Hepatocyte (in vitro differentiated cells): Measurements from ENCODE around the gene SARDH. TPM values are rescaled to one million over a fixed set of nuclear protein-coding genes. Genes with fewer than 3 reads are reported as not detected.

ENCODE experiments used
- DNase-seq: peaks from one replicate; pipeline ENCODE4 v3.0.0-alpha.2; 2016; ENCODE audit warnings: low spot score
- H2AFZ ChIP-seq: fragments of 200-600 bp; sonication (generic); 2 replicates; pipeline ENCODE4 v1.6.0; 2016; ENCODE audit warnings: antibody characterized with exemption, mild to moderate bottlenecking
- H3K27ac ChIP-seq: fragments of 200-600 bp; sonication (generic); 2 replicates; pipeline ENCODE4 v1.5.1; 2016; ENCODE audit warnings: mild to moderate bottlenecking
- H3K27me3 ChIP-seq: fragments of 200-600 bp; sonication (generic); 2 replicates; pipeline ENCODE4 v1.6.1; 2016
- H3K36me3 ChIP-seq: fragments of 200-600 bp; sonication (generic); replicated peaks from 2 replicates; pipeline ENCODE4 v1.5.1; 2016; ENCODE audit warnings: low read depth; ENCODE audit not compliant: insufficient read depth
- H3K4me1 ChIP-seq: fragments of 200-600 bp; sonication (generic); 2 replicates; pipeline ENCODE4 v1.5.1; 2016; ENCODE audit warnings: mild to moderate bottlenecking, moderate library complexity; ENCODE audit not compliant: insufficient read depth
- H3K4me2 ChIP-seq: fragments of 200-600 bp; sonication (generic); 2 replicates; pipeline ENCODE4 v1.6.0; 2016
- H3K4me3 ChIP-seq: fragments of 200-600 bp; sonication (generic); 2 replicates; pipeline ENCODE4 v1.5.1; 2016; ENCODE audit warnings: mild to moderate bottlenecking
- H3K79me2 ChIP-seq: fragments of 200-600 bp; sonication (generic); 2 replicates; pipeline ENCODE4 v1.6.0; 2017; ENCODE audit warnings: mild to moderate bottlenecking
- H3K9me2 ChIP-seq: fragments of 200-600 bp; sonication (generic); replicated peaks from 2 replicates; pipeline ENCODE4 v1.6.0; 2017; ENCODE audit warnings: mild to moderate bottlenecking; ENCODE audit not compliant: insufficient read depth
- H3K9me3 ChIP-seq: fragments of 200-600 bp; sonication (generic); 2 replicates; pipeline ENCODE4 v1.5.1; 2016; ENCODE audit warnings: low read depth, mild to moderate bottlenecking
- H4K20me1 ChIP-seq: fragments of 200-600 bp; sonication (generic); 2 replicates; pipeline ENCODE4 v1.6.0; 2016; ENCODE audit warnings: mild to moderate bottlenecking; ENCODE audit not compliant: insufficient read depth, poor library complexity, severe bottlenecking
- EZH2 ChIP-seq: fragments of 200-600 bp; sonication (generic); IDR thresholded peaks from 2 replicates; pipeline ENCODE4 v1.6.1; 2016; ENCODE audit warnings: antibody characterized with exemption, mild to moderate bottlenecking, borderline replicate concordance
- EZH2phosphoT487 ChIP-seq: fragments of 200-600 bp; sonication (generic); IDR thresholded peaks from one replicate; pipeline ENCODE4 v1.6.1; 2018; ENCODE audit warnings: antibody characterized with exemption, mild to moderate bottlenecking, low read depth, moderate library complexity; ENCODE audit not compliant: unreplicated experiment, severe bottlenecking
- WGBS: methylation state at CpG from one replicate; pipeline ENCODE4 v1.1.6; 2016; ENCODE audit warnings: low lambda C conversion rate; ENCODE audit errors: missing lambda C conversion rate; 5-methylcytosine and 5-hydroxymethylcytosine counted together
- polyA plus RNA-seq: library from polyadenylated mRNA; unstranded; fragments of >200 nt; fragmentation: Nextera tagmentation; extraction: Ambion mirVana; gene quantifications from 2 replicates; pipeline ENCODE4 v1.2.1, GENCODE V29; 2016
- total RNA-seq: library from RNA; depleted of rRNA; stranded (reverse); fragments of >200 nt; gene quantifications from 2 replicates; pipeline ENCODE4 v1.2.3, GENCODE V29; 2014
- TF ChIP-seq, protein P1 (sequence below): fragments of 200-600 bp; sonication (generic); IDR thresholded peaks from 2 replicates; pipeline ENCODE4 v1.5.1; 2016; ENCODE audit warnings: antibody characterized with exemption, mild to moderate bottlenecking; ENCODE audit not compliant: poor library complexity

SARDH gene
- total and polyA plus RNA-seq, 2 experiments from 2014 or later, result 7.5 to 9.8 TPM

- DNase-seq, result no peak
These were observed 20.8 kb downstream of the SARDH start for GRCh38 chr9:133717113-133718031.

GRCh38 chr9:133716564-133717112 is 21.5 kb downstream of the SARDH start:
- 82% methylated on average over 8 of the region's 8 CpGs for WGBS
- Histone ChIP-seq H3K27ac (no peak overlapping the region), H3K9me2 (no peaks in the 10 kb centered on the region), H4K20me1 (no peaks in the 10 kb centered on the region), H3K36me3 (no peaks in the 10 kb centered on the region), H3K4me3 (no peak overlapping the region), H2AFZ (no peak overlapping the region), H3K4me2 (no peak overlapping the region), H3K79me2 (no peaks in the 10 kb centered on the region), H3K4me1 (peaks cover 37% of the 10 kb centered on the region), H3K9me3 (no peaks in the 10 kb centered on the region), H3K27me3 (no peaks in the 10 kb centered on the region)
- DNase-seq, result no peak
- TF ChIP-seq, protein P1, sequence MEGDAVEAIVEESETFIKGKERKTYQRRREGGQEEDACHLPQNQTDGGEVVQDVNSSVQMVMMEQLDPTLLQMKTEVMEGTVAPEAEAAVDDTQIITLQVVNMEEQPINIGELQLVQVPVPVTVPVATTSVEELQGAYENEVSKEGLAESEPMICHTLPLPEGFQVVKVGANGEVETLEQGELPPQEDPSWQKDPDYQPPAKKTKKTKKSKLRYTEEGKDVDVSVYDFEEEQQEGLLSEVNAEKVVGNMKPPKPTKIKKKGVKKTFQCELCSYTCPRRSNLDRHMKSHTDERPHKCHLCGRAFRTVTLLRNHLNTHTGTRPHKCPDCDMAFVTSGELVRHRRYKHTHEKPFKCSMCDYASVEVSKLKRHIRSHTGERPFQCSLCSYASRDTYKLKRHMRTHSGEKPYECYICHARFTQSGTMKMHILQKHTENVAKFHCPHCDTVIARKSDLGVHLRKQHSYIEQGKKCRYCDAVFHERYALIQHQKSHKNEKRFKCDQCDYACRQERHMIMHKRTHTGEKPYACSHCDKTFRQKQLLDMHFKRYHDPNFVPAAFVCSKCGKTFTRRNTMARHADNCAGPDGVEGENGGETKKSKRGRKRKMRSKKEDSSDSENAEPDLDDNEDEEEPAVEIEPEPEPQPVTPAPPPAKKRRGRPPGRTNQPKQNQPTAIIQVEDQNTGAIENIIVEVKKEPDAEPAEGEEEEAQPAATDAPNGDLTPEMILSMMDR, result no peak
- TF ChIP-seq EZH2, result no peak
- TF ChIP-seq EZH2phosphoT487, result no peak

More at GRCh38 chr9:133717113-133718031, 20.8 kb downstream of the SARDH start:
- 96% methylated on average over 18 of the region's 20 CpGs for WGBS
- TF ChIP-seq, protein P1, result no peak
- TF ChIP-seq EZH2 (no peak), EZH2phosphoT487 (no peak)
- Histone ChIP-seq H3K36me3 (no peaks in the 10 kb centered on the region), H3K4me3 (no peak overlapping the region), H3K27me3 (no peaks in the 10 kb centered on the region), H3K79me2 (no peaks in the 10 kb centered on the region), H2AFZ (no peak overlapping the region), H3K27ac (no peak overlapping the region), H3K9me2 (no peaks in the 10 kb centered on the region), H3K9me3 (no peaks in the 10 kb centered on the region), H3K4me1 (peaks cover 35% of the 10 kb centered on the region), H3K4me2 (no peak overlapping the region), H4K20me1 (no peaks in the 10 kb centered on the region)

- peaks cover 41% of the 10 kb centered on the region for H3K4me1 ChIP-seq
- no peak overlapping the region for H3K4me2 ChIP-seq
- H3K36me3 ChIP-seq, result no peaks in the 10 kb centered on the region
- 71% methylated on average over 20 of the region's 21 CpGs for WGBS
- no peaks in the 10 kb centered on the region for H3K27me3 ChIP-seq
- no peaks in the 10 kb centered on the region for H4K20me1 ChIP-seq
- no peak overlapping the region for H2AFZ ChIP-seq
- TF ChIP-seq, protein P1, result peak; percentile 47
- TF ChIP-seq EZH2phosphoT487 (no peak), EZH2 (no peak)
- H3K9me2 ChIP-seq, result no peaks in the 10 kb centered on the region
- no peaks in the 10 kb centered on the region for H3K79me2 ChIP-seq
- peak overlapping the region; percentile 95 for H3K27ac ChIP-seq
- H3K9me3 ChIP-seq, result no peaks in the 10 kb centered on the region
- DNase-seq, result peak; percentile 59
- no peak overlapping the region for H3K4me3 ChIP-seq
These were observed 22.1 kb downstream of the SARDH start for GRCh38 chr9:133715866-133716563.
